ENCODE results near the gene TDRD3. TPM values are rescaled to one million over a fixed set of nuclear protein-coding genes. Genes with fewer than 3 reads are reported as not detected.

Gene TDRD3
- total and polyA plus RNA-seq, 2 donors (not counting 1 experiment from before 2014, with no cell fraction given): 10.5 to 18.8 TPM

DNA sequence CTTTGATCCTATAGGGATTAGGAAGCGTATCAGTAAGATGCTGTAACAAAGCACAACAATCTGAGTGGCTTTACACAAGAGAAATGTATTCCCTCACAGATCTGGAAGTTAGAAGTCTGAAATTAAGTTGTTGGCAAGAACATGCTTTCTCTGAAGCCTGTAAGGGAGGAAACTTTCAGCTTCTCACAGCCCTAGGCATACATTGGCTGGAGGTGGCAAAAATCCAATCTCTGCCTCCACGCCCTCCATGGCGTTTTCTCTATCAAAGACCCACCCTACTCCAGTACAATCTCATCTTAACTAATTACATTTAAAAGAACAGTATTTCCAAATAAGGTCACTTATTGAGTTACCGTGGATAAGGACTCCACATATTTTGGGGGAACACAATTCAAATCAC is 211.9 kb downstream of the TDRD3 start:
- H3K4me1 ChIP-seq (ENCODE audit: control insufficient read depth, extremely low read depth, insufficient read depth, low read length): no peaks in the 10 kb centered on the region
- peaks cover 2% of the 10 kb centered on the region for H3K27me3 ChIP-seq (ENCODE audit: control insufficient read depth, insufficient read depth, low read length)
- no peak overlapping the region for H2AFZ ChIP-seq (ENCODE audit: low read length)
- H3K9ac ChIP-seq (ENCODE audit: insufficient read depth, low read length): no peak overlapping the region
- no peak for TF ChIP-seq EZH2 (IDR thresholded peaks at IDR 0.05; ENCODE audit: low read length, missing control alignments)
- TF ChIP-seq, protein P1, sequence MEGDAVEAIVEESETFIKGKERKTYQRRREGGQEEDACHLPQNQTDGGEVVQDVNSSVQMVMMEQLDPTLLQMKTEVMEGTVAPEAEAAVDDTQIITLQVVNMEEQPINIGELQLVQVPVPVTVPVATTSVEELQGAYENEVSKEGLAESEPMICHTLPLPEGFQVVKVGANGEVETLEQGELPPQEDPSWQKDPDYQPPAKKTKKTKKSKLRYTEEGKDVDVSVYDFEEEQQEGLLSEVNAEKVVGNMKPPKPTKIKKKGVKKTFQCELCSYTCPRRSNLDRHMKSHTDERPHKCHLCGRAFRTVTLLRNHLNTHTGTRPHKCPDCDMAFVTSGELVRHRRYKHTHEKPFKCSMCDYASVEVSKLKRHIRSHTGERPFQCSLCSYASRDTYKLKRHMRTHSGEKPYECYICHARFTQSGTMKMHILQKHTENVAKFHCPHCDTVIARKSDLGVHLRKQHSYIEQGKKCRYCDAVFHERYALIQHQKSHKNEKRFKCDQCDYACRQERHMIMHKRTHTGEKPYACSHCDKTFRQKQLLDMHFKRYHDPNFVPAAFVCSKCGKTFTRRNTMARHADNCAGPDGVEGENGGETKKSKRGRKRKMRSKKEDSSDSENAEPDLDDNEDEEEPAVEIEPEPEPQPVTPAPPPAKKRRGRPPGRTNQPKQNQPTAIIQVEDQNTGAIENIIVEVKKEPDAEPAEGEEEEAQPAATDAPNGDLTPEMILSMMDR (conservative IDR thresholded peaks at IDR 0.05 in 1 of 2, IDR thresholded peaks at IDR 0.05 in 1 of 2; ENCODE audit: low read depth in 1 of 2, low read length in 2 of 2): no peak
- no peaks in the 10 kb centered on the region for H3K9me3 ChIP-seq (ENCODE audit: control insufficient read depth, insufficient read depth, low read depth, low read length)
- no peaks in the 10 kb centered on the region for H3K79me2 ChIP-seq (ENCODE audit: control insufficient read depth, insufficient read depth, low read length)
- no peak overlapping the region for H3K4me3 ChIP-seq (replicated peaks in 1 of 4; ENCODE audit: control extremely low read depth in 1 of 4, insufficient read depth in 1 of 4, low read depth in 3 of 4, low read length in 4 of 4)
- H3K27ac ChIP-seq (ENCODE audit: insufficient read depth, low read length): no peak overlapping the region
- no peak for DNase-seq (ENCODE audit: low read depth in 2 of 2)
- H4K20me1 ChIP-seq (ENCODE audit: control insufficient read depth, extremely low read depth, insufficient read depth, low read length): no peaks in the 10 kb centered on the region
- no peak overlapping the region for H3K4me2 ChIP-seq (ENCODE audit: extremely low read depth, insufficient read depth, low read length)
- no peaks in the 10 kb centered on the region for H3K36me3 ChIP-seq (ENCODE audit: control insufficient read depth, insufficient read depth, low read length)

DNA sequence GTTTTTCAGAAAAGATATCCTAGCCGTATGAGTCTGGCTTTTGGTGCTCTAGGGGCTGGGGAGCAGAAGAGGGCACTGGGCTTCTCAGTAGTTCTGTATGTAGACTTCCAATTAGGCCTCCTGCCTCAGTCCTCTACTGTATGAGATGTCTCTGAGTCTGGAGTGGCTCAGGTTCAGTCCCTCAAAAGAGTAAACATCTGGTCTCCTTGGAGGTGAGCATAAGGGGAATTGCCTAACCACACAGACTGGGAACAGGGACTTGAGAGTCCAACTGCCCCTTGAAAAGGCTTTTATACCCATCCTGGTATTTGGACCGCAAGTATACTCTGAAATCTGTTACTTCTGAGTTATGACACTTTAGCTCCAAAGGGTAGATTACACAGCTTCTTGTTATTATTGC is 214.5 kb downstream of the TDRD3 start:
- Histone ChIP-seq H2AFZ (ENCODE audit: low read length) (no peak overlapping the region), H3K4me1 (ENCODE audit: control insufficient read depth, extremely low read depth, insufficient read depth, low read length) (no peaks in the 10 kb centered on the region), H3K9me3 (ENCODE audit: control insufficient read depth, insufficient read depth, low read depth, low read length) (no peaks in the 10 kb centered on the region), H3K36me3 (ENCODE audit: control insufficient read depth, insufficient read depth, low read length) (no peaks in the 10 kb centered on the region), H3K27me3 (ENCODE audit: control insufficient read depth, insufficient read depth, low read length) (peaks cover 2% of the 10 kb centered on the region), H3K27ac (ENCODE audit: insufficient read depth, low read length) (no peak overlapping the region), H3K79me2 (ENCODE audit: control insufficient read depth, insufficient read depth, low read length) (no peaks in the 10 kb centered on the region), H3K4me3 (replicated peaks in 1 of 4; ENCODE audit: control extremely low read depth in 1 of 4, insufficient read depth in 1 of 4, low read depth in 3 of 4, low read length in 4 of 4) (no peak overlapping the region), H3K9ac (ENCODE audit: insufficient read depth, low read length) (no peak overlapping the region), H3K4me2 (ENCODE audit: extremely low read depth, insufficient read depth, low read length) (no peak overlapping the region), H4K20me1 (ENCODE audit: control insufficient read depth, extremely low read depth, insufficient read depth, low read length) (no peaks in the 10 kb centered on the region)
- DNase-seq (ENCODE audit: low read depth in 2 of 2): no peak
- TF ChIP-seq EZH2 (IDR thresholded peaks at IDR 0.05; ENCODE audit: low read length, missing control alignments): no peak
- TF ChIP-seq, protein P1 (conservative IDR thresholded peaks at IDR 0.05 in 1 of 2, IDR thresholded peaks at IDR 0.05 in 1 of 2; ENCODE audit: low read depth in 1 of 2, low read length in 2 of 2): no peak

DNA sequence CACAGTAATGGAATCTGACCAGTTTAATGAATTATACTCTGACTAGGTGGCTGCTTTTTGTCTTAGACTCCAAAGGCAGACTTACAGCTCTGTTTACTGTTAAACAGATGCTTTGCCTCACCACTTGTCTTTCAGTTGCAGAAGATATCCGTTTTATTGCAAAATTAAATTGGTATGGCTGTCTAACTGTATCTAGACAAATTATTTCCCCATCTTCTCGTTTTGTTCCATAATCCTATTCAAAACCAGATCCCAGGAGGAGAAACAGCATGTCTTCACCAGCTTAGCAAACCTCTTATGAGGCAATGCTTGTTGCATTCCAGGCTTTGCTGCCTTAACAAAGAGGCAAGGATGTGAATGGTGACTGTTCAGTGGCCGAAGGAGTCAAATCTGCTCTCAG is 215.6 kb downstream of the TDRD3 start:
- TF ChIP-seq, protein P1 (conservative IDR thresholded peaks at IDR 0.05 in 1 of 2, IDR thresholded peaks at IDR 0.05 in 1 of 2; ENCODE audit: low read depth in 1 of 2, low read length in 2 of 2): no peak
- TF ChIP-seq EZH2 (IDR thresholded peaks at IDR 0.05; ENCODE audit: low read length, missing control alignments): no peak
- no peaks in the 10 kb centered on the region for H4K20me1 ChIP-seq (ENCODE audit: control insufficient read depth, extremely low read depth, insufficient read depth, low read length)
- no peak overlapping the region for H3K4me3 ChIP-seq (replicated peaks in 1 of 4; ENCODE audit: control extremely low read depth in 1 of 4, insufficient read depth in 1 of 4, low read depth in 3 of 4, low read length in 4 of 4)
- H3K79me2 ChIP-seq (ENCODE audit: control insufficient read depth, insufficient read depth, low read length): no peaks in the 10 kb centered on the region
- H3K36me3 ChIP-seq (ENCODE audit: control insufficient read depth, insufficient read depth, low read length): no peaks in the 10 kb centered on the region
- no peak overlapping the region for H3K27ac ChIP-seq (ENCODE audit: insufficient read depth, low read length)
- no peak overlapping the region for H3K9ac ChIP-seq (ENCODE audit: insufficient read depth, low read length)
- H2AFZ ChIP-seq (ENCODE audit: low read length): no peak overlapping the region
- H3K4me1 ChIP-seq (ENCODE audit: control insufficient read depth, extremely low read depth, insufficient read depth, low read length): no peaks in the 10 kb centered on the region
- H3K9me3 ChIP-seq (ENCODE audit: control insufficient read depth, insufficient read depth, low read depth, low read length): no peaks in the 10 kb centered on the region
- DNase-seq (ENCODE audit: low read depth in 2 of 2): no peak
- peaks cover 2% of the 10 kb centered on the region for H3K27me3 ChIP-seq (ENCODE audit: control insufficient read depth, insufficient read depth, low read length)
- H3K4me2 ChIP-seq (ENCODE audit: extremely low read depth, insufficient read depth, low read length): no peak overlapping the region

All from fibroblast of lung (primary cell).